Testis (tissue), 5 donors: ENCODE measurements around the gene LMNB1. TPM values are rescaled to one million over a fixed set of nuclear protein-coding genes. Genes with fewer than 3 reads are reported as not detected.
"Not testable (repeated sequence)": the region's sequence is repeated elsewhere in the genome, so short reads cannot be mapped to it uniquely, and the experiment has no call there.

ENCODE experiments used
- DNase-seq: peaks from one replicate; pipeline ENCODE4 v3.0.0-alpha.2; 2019
- H3K27ac ChIP-seq, 2 donors: fragments of 200-600 bp; sonication (generic); one replicate each; pipeline ENCODE4 v1.5.1; 2019
- H3K27me3 ChIP-seq: fragments of 200-600 bp; sonication (generic); one replicate; pipeline ENCODE4 v1.5.1; 2019
- H3K36me3 ChIP-seq: fragments of 200-600 bp; sonication (generic); one replicate; pipeline ENCODE4 v1.5.1; 2017; ENCODE audit warnings: low read depth; ENCODE audit errors: missing control alignments
- H3K4me1 ChIP-seq: fragments of 200-600 bp; sonication (generic); one replicate; pipeline ENCODE4 v1.5.1; 2019
- H3K4me3 ChIP-seq, 2 donors: fragments of 200-600 bp; sonication (generic); one replicate each; pipeline ENCODE4 v1.5.1; 2017 to 2019
- H3K9me3 ChIP-seq: fragments of 200-600 bp; sonication (generic); one replicate; pipeline ENCODE4 v1.5.1; 2017
- POLR2A ChIP-seq: fragments of 450-650 bp; IDR thresholded peaks from one replicate; pipeline ENCODE4 v1.6.1; 2017; ENCODE audit warnings: antibody characterized with exemption, mild to moderate bottlenecking, moderate library complexity
- WGBS, 2 donors: methylation state at CpG; one replicate each; pipeline ENCODE4 v1.1.5; 2018; 5-methylcytosine and 5-hydroxymethylcytosine counted together
- intact Hi-C: fragments of 100-400 bp; cut with DNase I; formaldehyde crosslinking; loops from one replicate; pipeline ENCODE4 v1.15.1; 2023; ENCODE audit warnings: low total_unique reads
- long read RNA-seq, 2 donors: transcript quantifications; one replicate each; lab custom pipeline, GENCODE V29; 2026
- polyA plus RNA-seq: library from polyadenylated mRNA; stranded (reverse); fragments of 350-450 nt; fragmentation: Illumina TruSeq; extraction: RNeasy Lipid Tissue Mini Kit (QIAGEN cat#74804); gene quantifications from one replicate; pipeline ENCODE4 v1.2.3, GENCODE V29; 2014; ENCODE audit warnings: low read depth, low replicate concordance; ENCODE audit not compliant: insufficient read depth
- total RNA-seq, 2 donors: library from RNA; depleted of rRNA; stranded (reverse); fragments of >200 nt; gene quantifications; one replicate each; pipeline ENCODE4 v1.2.3, GENCODE V29; 2016
- TF ChIP-seq, protein P1 (sequence below), 3 experiments: fragments of 450-650 bp in 2 of 3; fragments of 200-600 bp in 1 of 3; sonication (generic) in 1 of 3; IDR thresholded peaks; one replicate each; pipeline ENCODE4 v1.5.1; 2016 to 2019; ENCODE audit warnings: antibody characterized with exemption in 3 of 3, mild to moderate bottlenecking in 2 of 3, moderate library complexity in 1 of 3

Gene LMNB1
- total RNA-seq (10 to 100 TPM; 13.7 to 15.9 TPM), polyA plus RNA-seq (26.1 TPM)
- long read RNA-seq, donor 1, partial matches to known transcripts, result 9 of 13 reads
- long read RNA-seq, donor 1, other reads (novel, unspliced or antisense), result 0 of 13 reads
- long read RNA-seq, donor 2, transcript LMNB1-201 (11 exons, 2,878 nt), result major isoform, 10 of 19 reads
- long read RNA-seq, donor 2, partial matches to known transcripts, result 9 of 19 reads
- long read RNA-seq, donor 2, other reads (novel, unspliced or antisense), result 0 of 19 reads

- Histone ChIP-seq H3K9me3 (no peaks in the 10 kb centered on the region), H3K27me3 (no peaks in the 10 kb centered on the region), H3K4me1 (no peaks in the 10 kb centered on the region), H3K36me3 (no peaks in the 10 kb centered on the region), H3K27ac (peak within 1 kb of the TSS; percentile 71 to 90), H3K4me3 (peak within 1 kb of the TSS; percentile 66 to 80)
- peak; percentile 94 for DNase-seq
- TF ChIP-seq, protein P1, sequence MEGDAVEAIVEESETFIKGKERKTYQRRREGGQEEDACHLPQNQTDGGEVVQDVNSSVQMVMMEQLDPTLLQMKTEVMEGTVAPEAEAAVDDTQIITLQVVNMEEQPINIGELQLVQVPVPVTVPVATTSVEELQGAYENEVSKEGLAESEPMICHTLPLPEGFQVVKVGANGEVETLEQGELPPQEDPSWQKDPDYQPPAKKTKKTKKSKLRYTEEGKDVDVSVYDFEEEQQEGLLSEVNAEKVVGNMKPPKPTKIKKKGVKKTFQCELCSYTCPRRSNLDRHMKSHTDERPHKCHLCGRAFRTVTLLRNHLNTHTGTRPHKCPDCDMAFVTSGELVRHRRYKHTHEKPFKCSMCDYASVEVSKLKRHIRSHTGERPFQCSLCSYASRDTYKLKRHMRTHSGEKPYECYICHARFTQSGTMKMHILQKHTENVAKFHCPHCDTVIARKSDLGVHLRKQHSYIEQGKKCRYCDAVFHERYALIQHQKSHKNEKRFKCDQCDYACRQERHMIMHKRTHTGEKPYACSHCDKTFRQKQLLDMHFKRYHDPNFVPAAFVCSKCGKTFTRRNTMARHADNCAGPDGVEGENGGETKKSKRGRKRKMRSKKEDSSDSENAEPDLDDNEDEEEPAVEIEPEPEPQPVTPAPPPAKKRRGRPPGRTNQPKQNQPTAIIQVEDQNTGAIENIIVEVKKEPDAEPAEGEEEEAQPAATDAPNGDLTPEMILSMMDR (IDR thresholded peaks at IDR 0.05), result no peak
- no peak for TF ChIP-seq POLR2A
- intact Hi-C loops, result no loop called here
- WGBS, 2 donors, result 0% methylated on average over 5 to 66 of the region's 74 CpGs
Observed at GRCh38 chr5:126776499-126777256, at the start of gene LMNB1. Gene LMNB1 (plus strand): TSS chr5:126777136. CDS start chr5:126777509, 373 bp downstream.

DNA sequence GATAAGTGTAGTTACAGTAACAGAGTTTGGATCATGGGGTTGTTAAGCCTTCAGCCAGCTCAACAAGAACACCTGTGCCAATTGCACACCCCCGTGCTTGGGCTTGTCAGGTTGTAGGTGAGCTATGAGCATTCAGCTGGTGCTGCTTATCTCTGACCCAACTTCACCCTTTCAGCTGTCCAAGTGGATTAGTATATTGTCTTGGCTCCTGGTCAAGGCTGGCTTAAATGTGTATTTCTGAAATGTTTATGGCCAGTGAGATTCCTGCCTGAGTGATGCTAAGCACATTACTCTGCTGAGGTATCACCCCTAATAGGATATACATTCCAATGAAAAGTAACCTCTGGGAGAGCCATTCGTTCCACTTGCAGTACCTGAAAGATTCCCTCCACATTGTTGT is 44.2 kb upstream of the LMNB1 start:
- H3K9me3 ChIP-seq, result no peaks in the 10 kb centered on the region
- no peak for TF ChIP-seq POLR2A
- TF ChIP-seq, protein P1 (IDR thresholded peaks at IDR 0.05), result no peak
- WGBS, 2 donors, result 17 to 34% methylated on average over 2 of the region's 2 CpGs

DNA sequence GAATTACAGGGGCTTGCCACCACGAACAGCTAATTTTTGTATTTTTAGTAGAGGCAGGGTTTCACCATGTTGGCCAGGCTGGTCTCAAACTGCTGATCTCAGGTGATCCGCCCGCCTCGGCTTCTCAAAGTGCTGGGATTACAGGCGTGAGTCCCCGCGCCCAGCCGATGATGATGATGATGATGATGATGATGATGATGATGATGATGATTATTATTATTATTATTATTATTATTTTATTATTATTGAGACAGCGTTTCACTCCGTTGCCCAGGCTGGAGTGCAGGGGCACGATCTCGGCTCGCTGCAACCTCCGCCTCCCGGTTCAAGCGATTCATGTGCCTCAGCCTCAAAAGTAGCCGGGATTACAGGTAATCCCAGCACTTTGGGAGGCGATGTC is 42.4 kb upstream of the LMNB1 start:
- H3K27ac ChIP-seq, H3K36me3 ChIP-seq, intact Hi-C loops, H3K9me3 ChIP-seq, H3K4me1 ChIP-seq, H3K27me3 ChIP-seq, DNase-seq, H3K4me3 ChIP-seq: not testable (repeated sequence)
- WGBS, 2 donors, result 67 to 70% methylated on average over 18 of the region's 18 CpGs

More for the DNA sequence above, 44.2 kb upstream of the LMNB1 start:
- no peak for DNase-seq
- no peak overlapping the region for H3K4me3 ChIP-seq
- intact Hi-C loops, result no loop called here
- H3K27me3 ChIP-seq, result no peaks in the 10 kb centered on the region
- no peaks in the 10 kb centered on the region for H3K36me3 ChIP-seq
- no peaks in the 10 kb centered on the region for H3K4me1 ChIP-seq
- no peak overlapping the region for H3K27ac ChIP-seq

DNA sequence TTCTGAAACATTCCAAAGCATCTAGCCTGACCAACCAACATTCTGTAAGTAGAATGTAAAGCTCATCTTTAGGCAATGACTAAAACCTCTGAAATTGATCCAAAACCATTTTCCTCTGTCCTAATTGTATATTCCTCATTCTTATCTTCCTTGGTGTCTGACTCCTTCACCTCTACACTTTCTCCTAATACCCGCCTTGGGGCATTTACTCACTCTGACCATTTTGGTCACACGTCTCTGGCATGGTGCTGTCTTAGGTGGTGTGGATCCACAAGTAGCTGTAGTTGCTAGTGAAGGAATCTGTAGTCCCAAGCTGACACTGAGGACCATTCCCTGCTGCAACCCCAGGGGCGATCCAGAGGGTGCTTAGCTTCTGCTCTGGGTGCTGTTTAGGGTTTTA is 40.8 kb upstream of the LMNB1 start:
- Histone ChIP-seq H3K27ac (no peak overlapping the region), H3K27me3 (no peaks in the 10 kb centered on the region), H3K4me3 (no peak overlapping the region), H3K4me1 (no peaks in the 10 kb centered on the region), H3K36me3 (no peaks in the 10 kb centered on the region), H3K9me3 (no peaks in the 10 kb centered on the region)
- 59 to 77% methylated on average over 3 of the region's 3 CpGs for WGBS, 2 donors
- no peak for DNase-seq
- intact Hi-C loops, result no loop called here
- TF ChIP-seq, protein P1 (IDR thresholded peaks at IDR 0.05), result no peak
- TF ChIP-seq POLR2A, result no peak

DNA sequence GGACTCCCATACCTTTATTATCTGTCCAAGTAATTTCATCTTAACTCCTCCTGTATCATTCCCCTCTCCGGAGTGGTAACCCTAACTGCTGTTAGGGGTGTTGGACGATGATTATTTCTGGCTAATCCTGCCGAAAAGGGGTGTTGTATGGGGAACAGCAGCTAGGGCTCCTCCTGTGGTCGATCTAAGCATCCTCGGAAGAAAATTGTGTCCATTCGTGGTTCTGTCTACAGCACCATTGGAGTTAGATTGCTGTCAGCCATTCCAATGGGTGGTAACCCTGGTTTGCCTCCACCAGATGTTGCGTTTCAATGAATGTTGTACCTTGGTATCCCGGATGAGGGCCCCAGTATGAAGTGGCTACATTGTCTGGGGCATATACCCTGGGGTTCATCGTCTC is 35.6 kb upstream of the LMNB1 start:
- H3K4me1 ChIP-seq, result no peaks in the 10 kb centered on the region
- intact Hi-C loops, result no loop called here

More for the DNA sequence above, 35.6 kb upstream of the LMNB1 start:
- no peak overlapping the region for H3K4me3 ChIP-seq
- H3K36me3 ChIP-seq, result no peaks in the 10 kb centered on the region
- WGBS, 2 donors, result 68 to 92% methylated on average over 9 of the region's 9 CpGs
- H3K9me3 ChIP-seq, result no peaks in the 10 kb centered on the region
- TF ChIP-seq, protein P1 (IDR thresholded peaks at IDR 0.05), result no peak
- TF ChIP-seq POLR2A, result no peak
- no peaks in the 10 kb centered on the region for H3K27me3 ChIP-seq
- no peak for DNase-seq
- no peak overlapping the region for H3K27ac ChIP-seq
